Prostate gland (tissue), 2 donors: ENCODE measurements around the gene CLPTM1. TPM values are rescaled to one million over a fixed set of nuclear protein-coding genes. Genes with fewer than 3 reads are reported as not detected.
"Not testable (repeated sequence)": the region's sequence is repeated elsewhere in the genome, so short reads cannot be mapped to it uniquely, and the experiment has no call there.

Experiments used
- DNase-seq: peaks from one replicate; pipeline ENCODE4 v3.0.0-alpha.2; 2019; ENCODE audit warnings: low spot score
- H3K27ac ChIP-seq, 2 donors: fragments of 200-600 bp; sonication (generic); 2 replicates each; pipeline ENCODE4 v1.5.1; 2017 to 2019
- H3K27me3 ChIP-seq: fragments of 200-600 bp; sonication (generic); replicated peaks from 2 replicates; pipeline ENCODE4 v1.5.1; 2019; ENCODE audit not compliant: insufficient read depth
- H3K36me3 ChIP-seq, 2 donors: fragments of 200-600 bp; sonication (generic); 1 replicate in 1 of 2; 2 replicates in 1 of 2; pipeline versions ENCODE4 v1.5.1 to v1.8.1; 2017 to 2019
- H3K4me1 ChIP-seq: fragments of 200-600 bp; sonication (generic); replicated peaks from 2 replicates; pipeline ENCODE4 v1.5.1; 2019
- H3K4me3 ChIP-seq, 2 donors: fragments of 200-600 bp; sonication (generic); 2 replicates each; pipeline ENCODE4 v1.5.1; 2017 to 2019
- H3K9me3 ChIP-seq: fragments of 200-600 bp; sonication (generic); 2 replicates; pipeline ENCODE4 v1.5.1; 2017
- POLR2A ChIP-seq: fragments of 450-650 bp; IDR thresholded peaks from one replicate; pipeline ENCODE4 v1.6.1; 2016; ENCODE audit warnings: antibody characterized with exemption, mild to moderate bottlenecking
- POLR2AphosphoS5 ChIP-seq: sonication (generic); formaldehyde crosslinking; IDR thresholded peaks from one replicate; pipeline ENCODE4 v1.6.1; 2017; ENCODE audit warnings: antibody characterized with exemption
- WGBS: methylation state at CpG from one replicate; pipeline ENCODE4 v1.1.5; 2018; 5-methylcytosine and 5-hydroxymethylcytosine counted together
- intact Hi-C: fragments of 100-400 bp; cut with DNase I; formaldehyde crosslinking; loops from one replicate; pipeline ENCODE4 v1.14.2; 2022
- total RNA-seq, 2 donors: library from RNA; depleted of rRNA; stranded (reverse); fragments of >200 nt; gene quantifications; one replicate each; pipeline ENCODE4 v1.1.0, GENCODE V29; 2016
- TF ChIP-seq, protein P1 (sequence below), 4 experiments: fragments of 200-600 bp in 2 of 4; fragments of 450-650 bp in 2 of 4; sonication (generic) in 2 of 4; IDR thresholded peaks; 1 replicate in 3 of 4; 2 replicates in 1 of 4; pipeline ENCODE4 v1.5.1; 2016 to 2019; ENCODE audit warnings: antibody characterized with exemption in 4 of 4, mild to moderate bottlenecking in 2 of 4, moderate library complexity in 2 of 4

Gene CLPTM1
- total RNA-seq, 2 donors from 2014 or later: 102 to 185 TPM

DNA sequence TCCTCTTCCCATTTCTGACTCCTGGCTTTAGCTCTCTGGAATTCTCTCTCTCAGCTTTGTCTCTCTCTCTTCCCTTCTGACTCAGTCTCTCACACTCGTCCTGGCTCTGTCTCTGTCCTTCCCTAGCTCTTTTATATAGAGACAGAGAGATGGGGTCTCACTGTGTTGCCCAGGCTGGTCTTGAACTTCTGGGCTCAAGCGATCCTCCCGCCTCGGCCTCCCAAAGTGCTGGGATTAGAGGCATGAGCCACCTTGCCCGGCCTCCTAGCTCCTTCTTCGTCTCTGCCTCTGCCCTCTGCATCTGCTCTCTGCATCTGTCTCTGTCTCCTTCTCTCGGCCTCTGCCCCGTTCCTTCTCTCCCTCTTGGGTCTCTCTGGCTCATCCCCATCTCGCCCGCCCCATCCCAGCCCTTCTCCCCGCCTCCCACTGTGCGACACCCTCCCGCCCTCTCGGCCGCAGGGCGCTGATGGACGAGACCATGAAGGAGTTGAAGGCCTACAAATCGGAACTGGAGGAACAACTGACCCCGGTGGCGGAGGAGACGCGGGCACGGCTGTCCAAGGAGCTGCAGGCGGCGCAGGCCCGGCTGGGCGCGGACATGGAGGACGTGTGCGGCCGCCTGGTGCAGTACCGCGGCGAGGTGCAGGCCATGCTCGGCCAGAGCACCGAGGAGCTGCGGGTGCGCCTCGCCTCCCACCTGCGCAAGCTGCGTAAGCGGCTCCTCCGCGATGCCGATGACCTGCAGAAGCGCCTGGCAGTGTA lies 46.9 kb upstream of the CLPTM1 start:
- Histone ChIP-seq H3K4me3 (no peak overlapping the region), H3K36me3 (no peaks in the 10 kb centered on the region), H3K4me1 (no peaks in the 10 kb centered on the region), H3K27ac (no peak overlapping the region), H3K9me3 (no peaks in the 10 kb centered on the region), H3K27me3 (peaks cover 5% of the 10 kb centered on the region)
- WGBS: 95% methylated on average over 39 of the region's 46 CpGs
- DNase-seq: no peak
- TF ChIP-seq, protein P1, sequence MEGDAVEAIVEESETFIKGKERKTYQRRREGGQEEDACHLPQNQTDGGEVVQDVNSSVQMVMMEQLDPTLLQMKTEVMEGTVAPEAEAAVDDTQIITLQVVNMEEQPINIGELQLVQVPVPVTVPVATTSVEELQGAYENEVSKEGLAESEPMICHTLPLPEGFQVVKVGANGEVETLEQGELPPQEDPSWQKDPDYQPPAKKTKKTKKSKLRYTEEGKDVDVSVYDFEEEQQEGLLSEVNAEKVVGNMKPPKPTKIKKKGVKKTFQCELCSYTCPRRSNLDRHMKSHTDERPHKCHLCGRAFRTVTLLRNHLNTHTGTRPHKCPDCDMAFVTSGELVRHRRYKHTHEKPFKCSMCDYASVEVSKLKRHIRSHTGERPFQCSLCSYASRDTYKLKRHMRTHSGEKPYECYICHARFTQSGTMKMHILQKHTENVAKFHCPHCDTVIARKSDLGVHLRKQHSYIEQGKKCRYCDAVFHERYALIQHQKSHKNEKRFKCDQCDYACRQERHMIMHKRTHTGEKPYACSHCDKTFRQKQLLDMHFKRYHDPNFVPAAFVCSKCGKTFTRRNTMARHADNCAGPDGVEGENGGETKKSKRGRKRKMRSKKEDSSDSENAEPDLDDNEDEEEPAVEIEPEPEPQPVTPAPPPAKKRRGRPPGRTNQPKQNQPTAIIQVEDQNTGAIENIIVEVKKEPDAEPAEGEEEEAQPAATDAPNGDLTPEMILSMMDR (IDR thresholded peaks at IDR 0.05): no peak
- TF ChIP-seq POLR2AphosphoS5: no peak
- TF ChIP-seq POLR2A: no peak
- intact Hi-C loops: loop anchor here (10.0 kb wide), 1 partner anchor 147 kb away; no protein-coding TSS in a partner anchor

DNA sequence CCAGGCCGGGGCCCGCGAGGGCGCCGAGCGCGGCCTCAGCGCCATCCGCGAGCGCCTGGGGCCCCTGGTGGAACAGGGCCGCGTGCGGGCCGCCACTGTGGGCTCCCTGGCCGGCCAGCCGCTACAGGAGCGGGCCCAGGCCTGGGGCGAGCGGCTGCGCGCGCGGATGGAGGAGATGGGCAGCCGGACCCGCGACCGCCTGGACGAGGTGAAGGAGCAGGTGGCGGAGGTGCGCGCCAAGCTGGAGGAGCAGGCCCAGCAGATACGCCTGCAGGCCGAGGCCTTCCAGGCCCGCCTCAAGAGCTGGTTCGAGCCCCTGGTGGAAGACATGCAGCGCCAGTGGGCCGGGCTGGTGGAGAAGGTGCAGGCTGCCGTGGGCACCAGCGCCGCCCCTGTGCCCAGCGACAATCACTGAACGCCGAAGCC lies 46.3 kb upstream of the CLPTM1 start:
- H3K4me3 ChIP-seq: no peak overlapping the region
- no peaks in the 10 kb centered on the region for H3K9me3 ChIP-seq
- peaks cover 5% of the 10 kb centered on the region for H3K27me3 ChIP-seq
- TF ChIP-seq POLR2A (no peak), POLR2AphosphoS5 (no peak)
- TF ChIP-seq, protein P1 (IDR thresholded peaks at IDR 0.05): no peak
- no peaks in the 10 kb centered on the region for H3K36me3 ChIP-seq
- no peaks in the 10 kb centered on the region for H3K4me1 ChIP-seq
- DNase-seq: no peak
- H3K27ac ChIP-seq: no peak overlapping the region
- 93% methylated on average over 32 of the region's 44 CpGs for WGBS
- intact Hi-C loops: loop anchor here (10.0 kb wide), 1 partner anchor 146 kb away; no protein-coding TSS in a partner anchor

DNA sequence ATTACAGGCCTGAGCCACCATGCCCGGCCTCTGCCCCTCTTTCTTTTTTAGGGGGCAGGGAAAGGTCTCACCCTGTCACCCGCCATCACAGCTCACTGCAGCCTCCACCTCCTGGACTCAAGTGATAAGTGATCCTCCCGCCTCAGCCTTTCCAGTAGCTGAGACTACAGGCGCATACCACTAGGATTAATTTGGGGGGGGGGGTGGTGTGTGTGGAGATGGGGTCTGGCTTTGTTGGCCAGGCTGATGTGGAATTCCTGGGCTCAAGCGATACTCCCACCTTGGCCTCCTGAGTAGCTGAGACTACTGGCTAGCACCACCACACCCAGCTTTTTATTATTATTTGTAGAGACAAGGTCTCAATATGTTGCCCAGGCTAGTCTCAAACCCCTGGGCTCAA lies 45.4 kb upstream of the CLPTM1 start:
- no peak for DNase-seq
- no peaks in the 10 kb centered on the region for H3K9me3 ChIP-seq
- H3K36me3 ChIP-seq: no peaks in the 10 kb centered on the region
- H3K4me3 ChIP-seq: no peak overlapping the region
- WGBS: 94% methylated on average over 5 of the region's 5 CpGs
- no peak overlapping the region for H3K27ac ChIP-seq
- H3K4me1 ChIP-seq: no peaks in the 10 kb centered on the region
- TF ChIP-seq POLR2A: no peak
- TF ChIP-seq, protein P1 (IDR thresholded peaks at IDR 0.05): no peak
- no peak for TF ChIP-seq POLR2AphosphoS5
- intact Hi-C loops: loop anchor here (10.0 kb wide), 1 partner anchor 145 kb away; no protein-coding TSS in a partner anchor
- H3K27me3 ChIP-seq: peaks cover 5% of the 10 kb centered on the region

DNA sequence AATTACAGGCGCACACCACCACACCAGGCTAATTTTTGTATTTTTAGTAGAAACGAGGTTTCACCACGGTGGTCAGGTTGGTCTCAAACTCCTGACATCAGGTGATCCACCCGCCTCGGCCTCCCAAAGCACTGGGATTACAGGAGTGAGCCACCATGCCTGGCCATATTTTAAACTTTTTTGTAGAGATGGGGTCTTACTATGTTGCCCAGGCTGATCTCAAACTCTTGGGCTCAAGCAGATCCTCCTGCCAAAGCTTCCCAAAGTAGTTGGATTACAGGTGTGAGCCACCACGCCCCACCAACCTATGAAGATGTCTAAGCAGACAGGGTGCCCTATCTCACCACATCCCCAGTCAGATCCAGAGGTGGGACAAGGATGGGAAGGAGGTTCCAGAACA lies 43.3 kb upstream of the CLPTM1 start:
- H3K4me3 ChIP-seq, intact Hi-C loops, H3K4me1 ChIP-seq, H3K9me3 ChIP-seq, H3K27ac ChIP-seq, H3K27me3 ChIP-seq, DNase-seq, H3K36me3 ChIP-seq: not testable (repeated sequence)
- 90% methylated on average over 6 of the region's 6 CpGs for WGBS

DNA sequence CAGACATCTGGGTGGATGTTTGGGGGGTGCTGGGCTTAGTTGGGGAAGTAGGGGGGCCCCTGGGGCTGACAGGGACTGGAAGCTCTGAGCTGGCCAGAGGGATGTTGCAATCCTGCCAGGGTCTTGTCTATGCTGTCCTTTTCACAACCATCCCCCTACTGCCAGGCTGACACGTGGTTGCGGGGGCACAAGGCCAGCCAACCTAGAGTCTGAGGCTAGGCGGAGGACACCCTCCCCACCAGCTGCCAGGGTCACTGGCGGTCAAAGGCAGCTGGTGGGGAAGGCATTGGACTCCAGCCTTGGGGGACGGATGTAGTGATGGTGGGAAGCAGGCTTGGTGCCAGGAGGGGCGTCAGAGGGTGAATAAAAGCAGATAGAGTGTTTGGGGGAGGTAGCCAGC lies 42.3 kb upstream of the CLPTM1 start:
- no peak for DNase-seq
- Histone ChIP-seq H3K36me3 (no peaks in the 10 kb centered on the region), H3K4me3 (no peak overlapping the region), H3K4me1 (no peaks in the 10 kb centered on the region), H3K9me3 (no peaks in the 10 kb centered on the region), H3K27ac (no peak overlapping the region), H3K27me3 (no peaks in the 10 kb centered on the region)
- WGBS: 39% methylated on average over 6 of the region's 6 CpGs
- TF ChIP-seq, protein P1 (IDR thresholded peaks at IDR 0.05): no peak
- TF ChIP-seq POLR2AphosphoS5: no peak
- TF ChIP-seq POLR2A: no peak
- intact Hi-C loops: no loop called here

DNA sequence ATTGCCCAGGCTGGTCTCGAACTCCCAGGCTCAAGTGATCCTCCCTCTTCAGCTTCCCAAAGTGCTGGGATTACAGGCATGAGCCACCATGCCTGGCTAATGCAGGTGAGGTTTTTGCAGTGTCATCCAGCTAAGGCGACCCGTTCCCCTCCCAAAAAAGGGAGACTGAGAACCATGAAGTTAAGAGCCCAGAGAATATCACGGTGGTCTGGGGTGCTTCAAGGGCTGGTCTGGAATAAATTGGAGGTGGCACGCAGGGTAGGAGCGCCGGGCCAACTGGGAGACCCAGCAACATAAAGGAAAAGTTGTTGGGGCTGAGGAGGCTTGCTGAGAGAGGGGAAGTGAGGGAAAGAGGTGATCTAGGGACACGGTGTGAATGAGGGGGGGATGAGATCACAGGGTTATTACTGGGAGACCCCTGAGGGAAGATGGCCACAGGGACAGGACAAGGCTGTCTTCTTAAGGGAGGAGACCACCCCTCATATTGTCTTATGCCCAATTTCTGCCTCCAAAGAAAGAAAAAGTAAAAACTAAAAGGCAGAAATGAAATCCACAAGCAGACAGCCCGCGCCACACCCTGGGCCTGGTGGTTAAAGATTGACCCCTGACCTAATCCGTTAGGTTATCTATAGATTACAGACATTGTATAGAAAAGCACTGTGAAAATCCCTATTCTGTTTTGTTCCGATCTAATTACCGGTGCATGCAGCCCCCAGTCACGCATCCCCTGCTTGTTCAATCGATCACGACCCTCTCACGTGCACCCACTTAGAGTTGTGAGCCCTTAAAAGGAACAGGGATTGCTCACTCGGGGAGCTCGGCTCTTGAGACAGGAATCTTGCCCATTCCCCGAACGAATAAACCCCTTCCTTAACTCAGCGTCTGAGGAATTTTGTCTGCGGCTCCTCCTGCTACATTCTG lies 41.4 kb upstream of the CLPTM1 start:
- H3K4me3 ChIP-seq, intact Hi-C loops, H3K9me3 ChIP-seq, H3K27ac ChIP-seq, H3K4me1 ChIP-seq, DNase-seq, H3K36me3 ChIP-seq, H3K27me3 ChIP-seq: not testable (repeated sequence)
- 74% methylated on average over 23 of the region's 23 CpGs for WGBS
